ENCODE data around the gene ASB10. TPM values are rescaled to one million over a fixed set of nuclear protein-coding genes. Genes with fewer than 3 reads are reported as not detected.

The ASB10 gene
- total and polyA plus RNA-seq, 2 of the 13 experiments (the other 11 are each of a cell fraction or from before 2014, with no cell fraction given), result not detected

DNA sequence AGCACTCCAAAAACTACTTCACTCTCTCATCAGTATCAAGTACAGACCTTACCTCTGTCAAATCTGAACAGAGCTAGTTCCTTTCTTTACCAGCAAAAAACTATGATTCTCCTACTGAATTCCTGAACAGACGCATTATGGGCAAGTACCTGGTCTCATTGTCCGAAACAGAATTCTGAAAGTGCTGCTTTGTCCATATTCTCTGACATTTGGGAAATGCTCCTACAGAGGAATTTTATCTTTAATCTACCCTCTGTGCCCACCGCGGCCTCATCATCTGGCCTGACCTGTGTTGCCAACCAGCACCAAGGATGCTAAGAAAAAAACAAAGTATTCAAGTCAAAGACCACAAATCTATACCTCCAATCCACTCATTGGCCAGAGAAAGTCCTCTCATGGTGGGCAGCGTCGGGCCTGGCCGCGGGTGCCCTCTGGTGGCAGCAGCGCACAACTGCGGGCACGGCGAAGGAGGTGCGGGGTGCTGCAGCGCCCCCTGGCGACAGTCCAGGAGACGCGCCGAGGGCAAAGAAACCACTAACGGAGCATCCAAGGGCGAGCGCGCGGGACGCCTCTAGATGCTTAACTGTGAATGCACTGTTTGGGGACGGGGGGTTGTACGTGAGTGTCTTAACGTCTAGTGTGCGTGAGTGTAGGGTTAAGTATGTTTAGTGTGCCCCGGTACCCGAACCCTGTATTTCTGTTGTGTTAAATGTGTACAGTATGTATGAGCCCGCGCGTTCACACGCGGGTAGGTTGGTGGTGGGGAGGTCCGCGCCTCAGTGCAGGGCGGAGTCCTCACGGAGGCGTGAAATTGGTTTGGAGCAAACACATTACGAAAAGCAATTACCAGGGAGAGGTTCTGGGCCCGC, 14.5 kb downstream of the ASB10 start (continued):
- TF ChIP-seq ZNF670 (CRISPR knock-in tag; IDR thresholded peaks at IDR 0.05; ENCODE audit: borderline replicate concordance), result no peak
- no peak for TF ChIP-seq ATF1 (CRISPR knock-in tag; IDR thresholded peaks at IDR 0.05)
- TF ChIP-seq AHR (CRISPR knock-in tag; IDR thresholded peaks at IDR 0.05), result peak; percentile 83; the same call in 1 of the 2 replicates
- no peak for TF ChIP-seq CREB3 (CRISPR knock-in tag; IDR thresholded peaks at IDR 0.05)
- TF ChIP-seq, protein P1, sequence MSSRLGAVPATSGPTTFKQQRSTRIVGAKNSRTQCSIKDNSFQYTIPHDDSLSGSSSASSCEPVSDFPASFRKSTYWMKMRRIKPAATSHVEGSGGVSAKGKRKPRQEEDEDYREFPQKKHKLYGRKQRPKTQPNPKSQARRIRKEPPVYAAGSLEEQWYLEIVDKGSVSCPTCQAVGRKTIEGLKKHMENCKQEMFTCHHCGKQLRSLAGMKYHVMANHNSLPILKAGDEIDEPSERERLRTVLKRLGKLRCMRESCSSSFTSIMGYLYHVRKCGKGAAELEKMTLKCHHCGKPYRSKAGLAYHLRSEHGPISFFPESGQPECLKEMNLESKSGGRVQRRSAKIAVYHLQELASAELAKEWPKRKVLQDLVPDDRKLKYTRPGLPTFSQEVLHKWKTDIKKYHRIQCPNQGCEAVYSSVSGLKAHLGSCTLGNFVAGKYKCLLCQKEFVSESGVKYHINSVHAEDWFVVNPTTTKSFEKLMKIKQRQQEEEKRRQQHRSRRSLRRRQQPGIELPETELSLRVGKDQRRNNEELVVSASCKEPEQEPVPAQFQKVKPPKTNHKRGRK (CRISPR knock-in tag; IDR thresholded peaks at IDR 0.05), result no peak
- TF ChIP-seq FOXA3 (CRISPR knock-in tag; IDR thresholded peaks at IDR 0.05), result peak; percentile 46
- TF ChIP-seq PLSCR1 (CRISPR knock-in tag; IDR thresholded peaks at IDR 0.05; ENCODE audit: borderline replicate concordance), result no peak
- TF ChIP-seq ZNF143 (CRISPR knock-in tag; IDR thresholded peaks at IDR 0.05), result no peak
- TF ChIP-seq, protein P2, sequence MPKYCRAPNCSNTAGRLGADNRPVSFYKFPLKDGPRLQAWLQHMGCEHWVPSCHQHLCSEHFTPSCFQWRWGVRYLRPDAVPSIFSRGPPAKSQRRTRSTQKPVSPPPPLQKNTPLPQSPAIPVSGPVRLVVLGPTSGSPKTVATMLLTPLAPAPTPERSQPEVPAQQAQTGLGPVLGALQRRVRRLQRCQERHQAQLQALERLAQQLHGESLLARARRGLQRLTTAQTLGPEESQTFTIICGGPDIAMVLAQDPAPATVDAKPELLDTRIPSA (CRISPR knock-in tag; IDR thresholded peaks at IDR 0.05; ENCODE audit: borderline replicate concordance), result no peak
- TF ChIP-seq ARNT (IDR thresholded peaks at IDR 0.05), result no peak
- TF ChIP-seq ZNF724P (CRISPR knock-in tag; IDR thresholded peaks at IDR 0.05; ENCODE audit: borderline replicate concordance), result no peak
- TF ChIP-seq PHF8 (CRISPR knock-in tag; IDR thresholded peaks at IDR 0.05), result peak; percentile 39; the same call in 1 of the 2 replicates
- no peak for TF ChIP-seq ZNF432 (CRISPR knock-in tag; IDR thresholded peaks at IDR 0.05; ENCODE audit: borderline replicate concordance)
- TF ChIP-seq SIX4 (CRISPR knock-in tag; IDR thresholded peaks at IDR 0.05), result no peak
- TF ChIP-seq BORCS8-MEF2B (CRISPR knock-in tag; IDR thresholded peaks at IDR 0.05), result peak; percentile 76; the same call in 1 of the 2 replicates
- peak; percentile 49; the same call in 1 of the 2 replicates for TF ChIP-seq UBTF (CRISPR knock-in tag; IDR thresholded peaks at IDR 0.05)
- 0 out of 2 replicates have a peak, but pooled peaks have one; percentile 12 for TF ChIP-seq SUZ12 (IDR thresholded peaks at IDR 0.05; ENCODE audit: low read depth, low read length)
- 0 out of 2 replicates have a peak, but pooled peaks have one; percentile 46 for TF ChIP-seq MXD4 (CRISPR knock-in tag; IDR thresholded peaks at IDR 0.05)
- TF ChIP-seq, protein P3, sequence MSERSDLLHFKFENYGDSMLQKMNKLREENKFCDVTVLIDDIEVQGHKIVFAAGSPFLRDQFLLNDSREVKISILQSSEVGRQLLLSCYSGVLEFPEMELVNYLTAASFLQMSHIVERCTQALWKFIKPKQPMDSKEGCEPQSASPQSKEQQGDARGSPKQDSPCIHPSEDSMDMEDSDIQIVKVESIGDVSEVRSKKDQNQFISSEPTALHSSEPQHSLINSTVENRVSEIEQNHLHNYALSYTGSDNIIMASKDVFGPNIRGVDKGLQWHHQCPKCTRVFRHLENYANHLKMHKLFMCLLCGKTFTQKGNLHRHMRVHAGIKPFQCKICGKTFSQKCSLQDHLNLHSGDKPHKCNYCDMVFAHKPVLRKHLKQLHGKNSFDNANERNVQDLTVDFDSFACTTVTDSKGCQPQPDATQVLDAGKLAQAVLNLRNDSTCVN (CRISPR knock-in tag; IDR thresholded peaks at IDR 0.05; ENCODE audit: borderline replicate concordance), result no peak
- TF ChIP-seq SRSF4 (IDR thresholded peaks at IDR 0.05; ENCODE audit: low read depth, low read length, poor library complexity, severe bottlenecking), result no peak
- no peak for TF ChIP-seq RBAK (CRISPR knock-in tag; IDR thresholded peaks at IDR 0.05)
- TF ChIP-seq, protein P4, sequence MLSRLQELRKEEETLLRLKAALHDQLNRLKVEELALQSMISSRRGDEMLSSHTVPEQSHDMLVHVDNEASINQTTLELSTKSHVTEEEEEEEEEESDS (CRISPR knock-in tag; IDR thresholded peaks at IDR 0.05; ENCODE audit: borderline replicate concordance), result no peak
